Smooth muscle cell (in vitro differentiated cells): Measurements from ENCODE around the gene CLK4. TPM values are rescaled to one million over a fixed set of nuclear protein-coding genes. Genes with fewer than 3 reads are reported as not detected.

Source experiments
- DNase-seq: peaks from one replicate; lab custom pipeline; 2025; ENCODE audit not compliant: unreplicated experiment; lab: John Stamatoyannopoulos, UW
- H2AFZ ChIP-seq: fragments of 200-600 bp; sonication (generic); 2 replicates; pipeline ENCODE4 v1.6.0; 2016; ENCODE audit warnings: antibody characterized with exemption, low read depth, mild to moderate bottlenecking
- H3F3A ChIP-seq: fragments of 200-600 bp; sonication (generic); 2 replicates; pipeline ENCODE4 v1.6.0; 2017; ENCODE audit warnings: antibody characterized with exemption, low read depth
- H3K27ac ChIP-seq: fragments of 200-600 bp; sonication (generic); 2 replicates; pipeline ENCODE4 v1.5.1; 2016; ENCODE audit warnings: low read depth, mild to moderate bottlenecking
- H3K27me3 ChIP-seq: fragments of 200-600 bp; sonication (generic); 2 replicates; pipeline ENCODE4 v1.6.1; 2016; ENCODE audit warnings: low read depth, mild to moderate bottlenecking
- H3K36me3 ChIP-seq: fragments of 200-600 bp; sonication (generic); 2 replicates; pipeline ENCODE4 v1.5.1; 2016; ENCODE audit warnings: low read depth
- H3K4me1 ChIP-seq: fragments of 200-600 bp; sonication (generic); 2 replicates; pipeline ENCODE4 v1.5.1; 2016; ENCODE audit warnings: low read depth
- H3K4me2 ChIP-seq: fragments of 200-600 bp; sonication (generic); 2 replicates; pipeline ENCODE4 v1.6.0; 2016; ENCODE audit warnings: mild to moderate bottlenecking
- H3K4me3 ChIP-seq: fragments of 200-600 bp; sonication (generic); 2 replicates; pipeline ENCODE4 v1.5.1; 2016; ENCODE audit warnings: mild to moderate bottlenecking
- H3K79me2 ChIP-seq: fragments of 200-600 bp; sonication (generic); 2 replicates; pipeline ENCODE4 v1.6.0; 2016; ENCODE audit warnings: low read depth, mild to moderate bottlenecking
- H3K9ac ChIP-seq: fragments of 200-600 bp; sonication (generic); 2 replicates; pipeline ENCODE4 v1.6.0; 2016; ENCODE audit warnings: low read depth
- H3K9me3 ChIP-seq: fragments of 200-600 bp; sonication (generic); replicated peaks from 2 replicates; pipeline ENCODE4 v1.5.1; 2016; ENCODE audit warnings: low read depth
- H4K20me1 ChIP-seq: fragments of 200-600 bp; sonication (generic); 2 replicates; pipeline ENCODE4 v1.6.0; 2016; ENCODE audit warnings: low read depth
- CTCF ChIP-seq: fragments of 200-600 bp; sonication (generic); IDR thresholded peaks from 2 replicates; pipeline ENCODE4 v1.5.1; 2017; ENCODE audit warnings: borderline replicate concordance, mild to moderate bottlenecking, antibody characterized with exemption; ENCODE audit not compliant: insufficient read depth, poor library complexity, severe bottlenecking
- WGBS: methylation state at CpG from one replicate; pipeline ENCODE4 v1.1.7; 2016; ENCODE audit warnings: low lambda C conversion rate; 5-methylcytosine and 5-hydroxymethylcytosine counted together
- polyA plus RNA-seq: library from polyadenylated mRNA; unstranded; fragments of >200 nt; fragmentation: Nextera tagmentation; extraction: Ambion mirVana; gene quantifications from 2 replicates; pipeline ENCODE4 v1.2.1, GENCODE V29; 2016
- total RNA-seq: library from RNA; depleted of rRNA; stranded (reverse); fragments of >200 nt; gene quantifications from 2 replicates; pipeline ENCODE4 v1.2.3, GENCODE V29; 2014

Gene CLK4
- total and polyA plus RNA-seq, 2 experiments from 2014 or later = 10.3 to 25.7 TPM

DNA sequence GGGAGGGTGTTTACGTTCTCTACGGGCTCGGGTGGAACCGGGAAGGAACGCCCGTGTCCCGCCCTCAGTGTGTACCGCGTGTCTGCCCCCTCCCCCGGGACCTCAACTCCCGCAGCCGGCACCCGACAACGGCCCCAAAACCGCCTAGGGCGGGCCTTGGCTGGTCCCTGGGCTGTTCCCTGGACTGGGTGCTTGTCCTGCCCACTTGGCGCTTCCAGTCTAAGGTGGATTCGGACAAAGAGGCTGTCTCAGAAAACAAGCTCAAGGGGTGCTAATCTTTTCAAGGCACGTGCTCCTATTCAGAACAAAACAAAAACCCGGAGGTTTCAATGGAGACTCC, 379 bp upstream of the CLK4 start:
- Histone ChIP-seq H2AFZ (peak overlapping the region; percentile 89), H3K4me1 (peaks cover 16% of the 10 kb centered on the region), H3K9ac (peak overlapping the region; percentile 44), H3K27me3 (no peaks in the 10 kb centered on the region), H3K36me3 (peaks cover under 1% of the 10 kb centered on the region), H3F3A (no peaks in the 10 kb centered on the region), H3K27ac (no peak overlapping the region), H3K4me3 (peak overlapping the region; percentile 69), H3K4me2 (peak overlapping the region; percentile 81), H3K79me2 (peaks cover 38% of the 10 kb centered on the region), H3K9me3 (no peaks in the 10 kb centered on the region), H4K20me1 (peaks cover 33% of the 10 kb centered on the region)
- no peak for DNase-seq
- TF ChIP-seq CTCF = no peak
- WGBS = 14% methylated on average over 20 of the region's 20 CpGs

DNA sequence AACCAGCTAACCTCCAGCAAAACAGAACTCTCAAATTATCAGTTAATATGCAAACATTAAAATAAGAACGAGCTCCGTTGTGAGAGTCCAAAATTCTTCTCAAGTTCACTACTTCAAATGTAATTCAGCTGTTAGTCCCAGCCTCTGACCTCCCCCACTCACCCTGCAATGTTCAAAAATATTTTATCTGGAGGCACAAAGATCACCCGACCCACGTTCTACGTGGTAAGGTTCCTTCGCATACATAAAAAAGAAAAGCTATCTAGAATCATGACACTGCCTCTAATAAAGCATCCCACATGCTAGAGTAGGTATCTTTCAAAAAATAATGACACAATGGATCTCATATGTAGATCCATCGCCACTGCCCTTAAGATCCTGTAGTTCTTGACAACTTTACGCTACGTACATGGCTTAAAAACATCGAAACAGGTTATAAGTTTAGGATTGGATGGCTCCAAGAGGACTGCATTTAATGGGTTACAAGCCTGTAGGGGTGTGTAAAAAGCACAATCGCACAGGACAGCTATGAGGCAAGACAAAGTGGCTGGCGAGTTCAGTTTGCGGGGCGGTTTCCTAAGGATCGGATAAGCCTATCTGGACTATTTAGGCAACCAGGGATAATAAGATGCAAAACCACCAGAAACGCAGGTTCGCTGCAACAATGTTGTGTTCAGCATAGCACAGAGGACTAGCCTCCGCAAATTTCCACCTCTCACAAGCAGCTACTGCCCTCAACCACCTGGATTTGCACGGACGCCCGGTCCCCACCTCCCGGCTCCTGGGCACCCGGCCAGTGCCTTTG, 969 bp downstream of the CLK4 start:
- Histone ChIP-seq H4K20me1 (peaks cover 47% of the 10 kb centered on the region), H3K4me3 (peak overlapping the region; percentile 69), H3K27me3 (no peaks in the 10 kb centered on the region), H3F3A (no peaks in the 10 kb centered on the region), H3K9me3 (no peaks in the 10 kb centered on the region), H3K36me3 (peaks cover 12% of the 10 kb centered on the region), H3K4me1 (peaks cover 16% of the 10 kb centered on the region), H3K27ac (peak overlapping the region; percentile 90), H3K4me2 (peak overlapping the region; percentile 92), H3K79me2 (peaks cover 51% of the 10 kb centered on the region), H2AFZ (no peak overlapping the region), H3K9ac (peak overlapping the region; percentile 97)
- no peak for TF ChIP-seq CTCF
- no peak for DNase-seq
- under 1% methylated on average over 23 of the region's 23 CpGs for WGBS

GRCh38 chr5:178624631-178625546, 2.0 kb downstream of the CLK4 start:
- TF ChIP-seq CTCF = no peak
- H3K9ac ChIP-seq = peak overlapping the region; percentile 97

More at GRCh38 chr5:178624631-178625546, 2.0 kb downstream of the CLK4 start:
- Histone ChIP-seq H2AFZ (no peak overlapping the region), H3K4me1 (peaks cover 16% of the 10 kb centered on the region), H3K36me3 (peaks cover 14% of the 10 kb centered on the region), H3K4me3 (peak overlapping the region; percentile 69), H3K27me3 (no peaks in the 10 kb centered on the region), H3K27ac (peak overlapping the region; percentile 90), H3K9me3 (no peaks in the 10 kb centered on the region), H3K4me2 (peak overlapping the region; percentile 92), H3F3A (no peaks in the 10 kb centered on the region), H4K20me1 (peaks cover 57% of the 10 kb centered on the region), H3K79me2 (peaks cover 54% of the 10 kb centered on the region)
- DNase-seq = no peak
- WGBS = 11% methylated on average over 15 of the region's 15 CpGs
